KBM-7 (cell line): ENCODE results near the gene SDK2.

ENCODE experiments used
- DNase-seq: peaks from one replicate; pipeline ENCODE4 v3.0.0-alpha.2; 2015
- in situ Hi-C: fragments of 300-500 bp; cut with MboI; formaldehyde crosslinking; loops from 2 replicates; pipeline ENCODE4 v1.14.3; 2020; ENCODE audit warnings: low sequenced_read_pairs, low pct_unique_long_range_greater_than_20kb, mixed read lengths

The SDK2 gene

GRCh38 chr17:73427198-73427597 lies 217.0 kb downstream of the SDK2 start:
- in situ Hi-C loops = no loop called here
- no peak for DNase-seq

- in situ Hi-C loops = no loop called here
- no peak for DNase-seq
These were observed 219.7 kb downstream of the SDK2 start for GRCh38 chr17:73424571-73424970.

GRCh38 chr17:73423806-73424205 lies 220.4 kb downstream of the SDK2 start:
- in situ Hi-C loops = no loop called here
- DNase-seq = no peak

GRCh38 chr17:73423159-73423715 lies 221.0 kb downstream of the SDK2 start:
- in situ Hi-C loops = no loop called here
- DNase-seq = no peak

- DNase-seq = no peak
- in situ Hi-C loops = no loop called here
These were observed 222.1 kb downstream of the SDK2 start for GRCh38 chr17:73422121-73422520.

GRCh38 chr17:73420897-73421296 lies 223.3 kb downstream of the SDK2 start:
- DNase-seq = peak; percentile 15
- in situ Hi-C loops = no loop called here

- no peak for DNase-seq
- in situ Hi-C loops = no loop called here
These were observed 224.4 kb downstream of the SDK2 start for GRCh38 chr17:73419881-73420280.

- in situ Hi-C loops = no loop called here
- no peak for DNase-seq
These were observed 225.2 kb downstream of the SDK2 start for GRCh38 chr17:73419051-73419450.

GRCh38 chr17:73415782-73416181 lies 228.5 kb downstream of the SDK2 start:
- no peak for DNase-seq
- in situ Hi-C loops = no loop called here

GRCh38 chr17:73414171-73414955 lies 229.9 kb downstream of the SDK2 start:
- in situ Hi-C loops = no loop called here

GRCh38 chr17:73412914-73413313 lies 231.3 kb downstream of the SDK2 start:
- no peak for DNase-seq
- in situ Hi-C loops = no loop called here

More at GRCh38 chr17:73414171-73414955, 229.9 kb downstream of the SDK2 start:
- DNase-seq = no peak

- in situ Hi-C loops = no loop called here
- no peak for DNase-seq
These were observed 232.9 kb downstream of the SDK2 start for GRCh38 chr17:73411313-73411747.

- no peak for DNase-seq
- in situ Hi-C loops = no loop called here
These were observed 233.5 kb downstream of the SDK2 start for GRCh38 chr17:73410586-73411312.

GRCh38 chr17:73404246-73404645 lies 240.0 kb downstream of the SDK2 start:
- DNase-seq = no peak
- in situ Hi-C loops = no loop called here

GRCh38 chr17:73402466-73402865 lies 241.8 kb downstream of the SDK2 start:
- in situ Hi-C loops = no loop called here
- DNase-seq = no peak

GRCh38 chr17:73401911-73402310 lies 242.3 kb downstream of the SDK2 start:
- in situ Hi-C loops = no loop called here

GRCh38 chr17:73400915-73401545 lies 243.2 kb downstream of the SDK2 start:
- no peak for DNase-seq
- in situ Hi-C loops = no loop called here

More at GRCh38 chr17:73401911-73402310, 242.3 kb downstream of the SDK2 start:
- DNase-seq = peak; percentile 45

- in situ Hi-C loops = no loop called here
- no peak for DNase-seq
These were observed 245.2 kb downstream of the SDK2 start for GRCh38 chr17:73399056-73399455.

GRCh38 chr17:73397856-73398540 lies 246.2 kb downstream of the SDK2 start:
- in situ Hi-C loops = no loop called here
- DNase-seq = no peak
